Kidney epithelial cell (primary cell): ENCODE measurements around the gene DEFB113. TPM values are rescaled to one million over a fixed set of nuclear protein-coding genes. Genes with fewer than 3 reads are reported as not detected.

Source experiments
- DNase-seq: peaks from one replicate; pipeline ENCODE4 v3.0.0-alpha.2; 2010; ENCODE audit warnings: low read depth
- H3K27me3 ChIP-seq: 2 replicates; pipeline ENCODE4 v1.6.0; 2011; ENCODE audit warnings: low read length; ENCODE audit not compliant: control insufficient read depth, insufficient read depth
- H3K36me3 ChIP-seq: 2 replicates; pipeline ENCODE4 v1.5.1; 2011; ENCODE audit warnings: low read length; ENCODE audit not compliant: control insufficient read depth, insufficient read depth
- H3K4me3 ChIP-seq: 2 replicates; pipeline ENCODE4 v1.5.1; 2011; ENCODE audit warnings: low read depth, mild to moderate bottlenecking, control low read depth, low read length
- CTCF ChIP-seq: IDR thresholded peaks from 2 replicates; pipeline ENCODE4 v1.5.1; 2011; ENCODE audit warnings: mild to moderate bottlenecking, moderate library complexity, low read length, control low read depth, inconsistent platforms; ENCODE audit not compliant: insufficient read depth, poor library complexity, severe bottlenecking
- total RNA-seq: library from RNA; depleted of rRNA; stranded (reverse); fragments of >200 nt; gene quantifications from 2 replicates; pipeline ENCODE4 v1.2.3, GENCODE V29; 2015

The DEFB113 gene
- total RNA-seq, 1 donor from 2014 or later, result not detected

GRCh38 chr6:49935387-49935786, 34.0 kb downstream of the DEFB113 start:
- Histone ChIP-seq H3K27me3 (no peaks in the 10 kb centered on the region), H3K36me3 (no peaks in the 10 kb centered on the region), H3K4me3 (no peak overlapping the region)
- DNase-seq, result no peak
- TF ChIP-seq CTCF, result no peak

GRCh38 chr6:49934770-49935169, 34.7 kb downstream of the DEFB113 start:
- Histone ChIP-seq H3K36me3 (no peaks in the 10 kb centered on the region), H3K27me3 (no peaks in the 10 kb centered on the region), H3K4me3 (no peak overlapping the region)
- no peak for TF ChIP-seq CTCF
- no peak for DNase-seq

- no peaks in the 10 kb centered on the region for H3K36me3 ChIP-seq
- no peak for DNase-seq
- H3K4me3 ChIP-seq, result no peak overlapping the region
- TF ChIP-seq CTCF, result no peak
- no peaks in the 10 kb centered on the region for H3K27me3 ChIP-seq
Observed at GRCh38 chr6:49933526-49933925, 35.9 kb downstream of the DEFB113 start.

GRCh38 chr6:49929340-49929739, 40.1 kb downstream of the DEFB113 start:
- DNase-seq, result no peak
- no peak overlapping the region for H3K4me3 ChIP-seq
- no peak for TF ChIP-seq CTCF
- H3K36me3 ChIP-seq, result no peaks in the 10 kb centered on the region
- H3K27me3 ChIP-seq, result no peaks in the 10 kb centered on the region

GRCh38 chr6:49923826-49924225, 45.6 kb downstream of the DEFB113 start:
- no peak for DNase-seq
- Histone ChIP-seq H3K36me3 (no peaks in the 10 kb centered on the region), H3K27me3 (no peaks in the 10 kb centered on the region), H3K4me3 (no peak overlapping the region)
- no peak for TF ChIP-seq CTCF

- H3K36me3 ChIP-seq, result no peaks in the 10 kb centered on the region
- TF ChIP-seq CTCF, result no peak
- DNase-seq, result no peak
- H3K4me3 ChIP-seq, result no peak overlapping the region
- no peaks in the 10 kb centered on the region for H3K27me3 ChIP-seq
Observed at GRCh38 chr6:49919935-49920644, 49.3 kb downstream of the DEFB113 start.
